Transverse colon (tissue), 4 donors: ENCODE results near the gene CAMSAP1.

Source experiments
- CTCF ChIP-seq, 5 experiments: fragments of 200-600 bp in 3 of 5; fragments of 450-650 bp in 2 of 5; sonication (generic) in 3 of 5; IDR thresholded peaks; 1 replicate in 2 of 5; 2 replicates in 3 of 5; pipeline ENCODE4 v1.5.1; 2016 to 2017; ENCODE audit warnings: antibody characterized with exemption in 5 of 5, inconsistent platforms in 3 of 5, mild to moderate bottlenecking in 2 of 5, moderate library complexity in 1 of 5
- POLR2A ChIP-seq: fragments of 450-650 bp; IDR thresholded peaks from one replicate; pipeline ENCODE4 v1.6.1; 2016; ENCODE audit warnings: antibody characterized with exemption, mild to moderate bottlenecking, moderate library complexity
- POLR2AphosphoS5 ChIP-seq, 3 donors: sonication (generic); formaldehyde crosslinking; IDR thresholded peaks; one replicate each; pipeline ENCODE4 v1.6.1; 2016; ENCODE audit warnings: antibody characterized with exemption in 3 of 3

GRCh38 chr9:135880438-135880837 is 26.9 kb downstream of the CAMSAP1 start:
- no peak for TF ChIP-seq POLR2A
- TF ChIP-seq CTCF (IDR thresholded peaks at IDR 0.05) = no peak
- TF ChIP-seq POLR2AphosphoS5 (IDR thresholded peaks at IDR 0.05) = no peak
